ENCODE data around the gene DDX27.
"Not testable (repeated sequence)": the region's sequence is repeated elsewhere in the genome, so short reads cannot be mapped to it uniquely, and the experiment has no call there.

The DDX27 gene

GRCh38 chr20:49219091-49219923 is at the start of gene DDX27:
Gene DDX27 (plus strand): TSS chr20:49219416. CDS start chr20:49219449, 33 bp downstream.
- peak; percentile 100 for DNase-seq

- DNase-seq: no peak
These were observed 49.7 kb upstream of the DDX27 start for GRCh38 chr20:49169547-49169946.

- DNase-seq: no peak
These were observed 48.5 kb upstream of the DDX27 start for GRCh38 chr20:49170714-49171113.

GRCh38 chr20:49171909-49172308 is 47.3 kb upstream of the DDX27 start:
- DNase-seq: peak; percentile 23

GRCh38 chr20:49172413-49172812 is 46.8 kb upstream of the DDX27 start:
- no peak for DNase-seq

GRCh38 chr20:49174183-49174582 is 45.0 kb upstream of the DDX27 start:
- DNase-seq: no peak

GRCh38 chr20:49179368-49180277 is 39.6 kb upstream of the DDX27 start:
- DNase-seq: no peak

GRCh38 chr20:49181265-49181877 is 37.8 kb upstream of the DDX27 start:
- DNase-seq: no peak

GRCh38 chr20:49183444-49183843 is 35.8 kb upstream of the DDX27 start:
- no peak for DNase-seq

GRCh38 chr20:49184084-49184501 is 35.1 kb upstream of the DDX27 start:
- not testable (repeated sequence) for DNase-seq

- no peak for DNase-seq
These were observed 34.5 kb upstream of the DDX27 start for GRCh38 chr20:49184691-49185070.

GRCh38 chr20:49185071-49185761 is 34.0 kb upstream of the DDX27 start:
- no peak for DNase-seq

- DNase-seq: peak; percentile 32
These were observed 32.5 kb upstream of the DDX27 start for GRCh38 chr20:49186535-49187329.

GRCh38 chr20:49187330-49187850 is 31.8 kb upstream of the DDX27 start:
- no peak for DNase-seq

- peak; percentile 96 for DNase-seq
These were observed 31.2 kb upstream of the DDX27 start, which contains the start of gene STAU1 for GRCh38 chr20:49187851-49188641. Gene STAU1 (minus strand): TSS chr20:49188334. CDS start chr20:49166201, 22,133 bp downstream.

GRCh38 chr20:49192944-49193518 is 26.2 kb upstream of the DDX27 start:
- not testable (repeated sequence) for DNase-seq

- no peak for DNase-seq
These were observed 19.4 kb upstream of the DDX27 start for GRCh38 chr20:49199729-49200293.

GRCh38 chr20:49203011-49203410 is 16.2 kb upstream of the DDX27 start:
- DNase-seq: no peak

GRCh38 chr20:49203746-49204145 is 15.5 kb upstream of the DDX27 start:
- DNase-seq: no peak

GRCh38 chr20:49207076-49207475 is 12.1 kb upstream of the DDX27 start:
- DNase-seq: no peak

Data from NCI-H2171 treated with DMSO at 0.1 percent for 48 hours (cell line).